ENCODE results near the gene FAM32A. TPM values are rescaled to one million over a fixed set of nuclear protein-coding genes. Genes with fewer than 3 reads are reported as not detected.

The FAM32A gene
- polyA plus RNA-seq, 3 donors = 92.2 to 245 (median 219) TPM

DNA sequence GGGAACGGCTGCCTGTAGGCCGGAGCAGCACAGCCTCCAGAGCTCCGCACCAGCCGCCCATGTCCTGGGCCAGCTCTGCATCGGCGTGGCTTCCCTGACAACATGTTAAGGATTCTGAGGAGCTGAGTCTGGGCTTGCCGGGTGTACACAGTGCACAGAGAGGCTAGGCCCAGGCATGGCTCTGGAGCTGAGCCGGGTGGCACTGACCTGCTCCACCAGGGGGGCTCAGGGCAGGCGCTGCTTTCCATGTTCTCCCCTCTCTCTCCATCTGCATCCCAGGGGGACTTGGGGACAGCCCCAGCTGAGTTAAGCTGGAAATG lies 44.1 kb downstream of the FAM32A start:
- H3K36me3 ChIP-seq (replicated peaks in 1 of 2; ENCODE audit: control insufficient read depth in 1 of 2, insufficient read depth in 2 of 2, low read length in 2 of 2) = peaks cover 94 to 99% of the 10 kb centered on the region in 2 donors
- no peak overlapping the region for H2AFZ ChIP-seq (ENCODE audit: insufficient read depth, low read depth, low read length, poor library complexity, severe bottlenecking)
- no peak overlapping the region for H3K4me2 ChIP-seq (replicated peaks; ENCODE audit: extremely low read depth, low read length, poor library complexity, severe bottlenecking)
- DNase-seq = no peak
- Mint-ChIP-seq H3K27me3 (ENCODE audit: low read depth in 3 of 3) (peaks cover 0 to 2% (median 0%) of the 10 kb centered on the region in 3 donors), H3K36me3 (peaks cover 71 to 97% of the 10 kb centered on the region in 2 donors), H3K4me3 (no peak overlapping the region), H3K4me1 (no peaks in the 10 kb centered on the region), H3K27ac (peak overlapping the region in 2 of 7 donors; percentile 52 to 62), H3K9me3 (no peaks in the 10 kb centered on the region)
- WGBS (ENCODE audit: insufficient coverage) = 94% methylated on average over 7 of the region's 9 CpGs
- no peaks in the 10 kb centered on the region for H3K27me3 ChIP-seq (ENCODE audit: control insufficient read depth in 2 of 2, insufficient read depth in 2 of 2, low read length in 2 of 2)
- no peak overlapping the region for H3K9ac ChIP-seq (ENCODE audit: insufficient read depth, low read length, poor library complexity, severe bottlenecking)
- TF ChIP-seq, protein P1, sequence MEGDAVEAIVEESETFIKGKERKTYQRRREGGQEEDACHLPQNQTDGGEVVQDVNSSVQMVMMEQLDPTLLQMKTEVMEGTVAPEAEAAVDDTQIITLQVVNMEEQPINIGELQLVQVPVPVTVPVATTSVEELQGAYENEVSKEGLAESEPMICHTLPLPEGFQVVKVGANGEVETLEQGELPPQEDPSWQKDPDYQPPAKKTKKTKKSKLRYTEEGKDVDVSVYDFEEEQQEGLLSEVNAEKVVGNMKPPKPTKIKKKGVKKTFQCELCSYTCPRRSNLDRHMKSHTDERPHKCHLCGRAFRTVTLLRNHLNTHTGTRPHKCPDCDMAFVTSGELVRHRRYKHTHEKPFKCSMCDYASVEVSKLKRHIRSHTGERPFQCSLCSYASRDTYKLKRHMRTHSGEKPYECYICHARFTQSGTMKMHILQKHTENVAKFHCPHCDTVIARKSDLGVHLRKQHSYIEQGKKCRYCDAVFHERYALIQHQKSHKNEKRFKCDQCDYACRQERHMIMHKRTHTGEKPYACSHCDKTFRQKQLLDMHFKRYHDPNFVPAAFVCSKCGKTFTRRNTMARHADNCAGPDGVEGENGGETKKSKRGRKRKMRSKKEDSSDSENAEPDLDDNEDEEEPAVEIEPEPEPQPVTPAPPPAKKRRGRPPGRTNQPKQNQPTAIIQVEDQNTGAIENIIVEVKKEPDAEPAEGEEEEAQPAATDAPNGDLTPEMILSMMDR (IDR thresholded peaks at IDR 0.05) = no peak
- peaks cover 7% of the 10 kb centered on the region for H4K20me1 ChIP-seq (ENCODE audit: insufficient read depth, low read length)
- peak overlapping the region in 1 of 2 donors; percentile 26 for H3K27ac ChIP-seq (ENCODE audit: low read depth in 1 of 2, low read length in 2 of 2)
- no peaks in the 10 kb centered on the region for H3K9me3 ChIP-seq (replicated peaks in 1 of 2; ENCODE audit: control insufficient read depth in 1 of 2, insufficient read depth in 1 of 2, low read length in 2 of 2)
- no peak overlapping the region for H3K4me3 ChIP-seq (replicated peaks in 1 of 3; ENCODE audit: low read depth in 2 of 3, low read length in 3 of 3)
- H3K4me1 ChIP-seq (ENCODE audit: control insufficient read depth in 1 of 2, insufficient read depth in 2 of 2, low read length in 2 of 2) = no peaks in the 10 kb centered on the region
- intact Hi-C loops (cut with micrococcal nuclease) = no loop called here
- peaks cover 2% of the 10 kb centered on the region for H3K79me2 ChIP-seq (ENCODE audit: insufficient read depth, low read length)

GRCh38 chr19:16232127-16232526 lies 46.9 kb downstream of the FAM32A start:
- TF ChIP-seq, protein P1 (IDR thresholded peaks at IDR 0.05) = no peak
- DNase-seq = no peak
- H3K27me3 Mint-ChIP-seq (ENCODE audit: low read depth in 3 of 3) = peaks cover 0 to 3% (median 0%) of the 10 kb centered on the region in 3 donors
- no peak overlapping the region for H3K9ac ChIP-seq (ENCODE audit: insufficient read depth, low read length, poor library complexity, severe bottlenecking)
- peaks cover 20% of the 10 kb centered on the region for H3K4me1 Mint-ChIP-seq
- H3K27ac Mint-ChIP-seq = peak overlapping the region in 4 of 7 donors; percentile 22 to 60 (median 45)
- 100% methylated on average over 13 of the region's 16 CpGs for WGBS (ENCODE audit: insufficient coverage)
- H3K4me1 ChIP-seq (ENCODE audit: control insufficient read depth in 1 of 2, insufficient read depth in 2 of 2, low read length in 2 of 2) = peaks cover 19% of the 10 kb centered on the region in 2 donors
- H2AFZ ChIP-seq (ENCODE audit: insufficient read depth, low read depth, low read length, poor library complexity, severe bottlenecking) = no peak overlapping the region
- intact Hi-C loops (cut with micrococcal nuclease) = no loop called here
- H3K36me3 ChIP-seq (replicated peaks in 1 of 2; ENCODE audit: control insufficient read depth in 1 of 2, insufficient read depth in 2 of 2, low read length in 2 of 2) = peaks cover 80 to 87% of the 10 kb centered on the region in 2 donors
- no peak overlapping the region for H3K4me3 Mint-ChIP-seq
- peaks cover 0 to 3% (median 2%) of the 10 kb centered on the region in 7 donors for H3K9me3 Mint-ChIP-seq
- H3K27me3 ChIP-seq (ENCODE audit: control insufficient read depth in 2 of 2, insufficient read depth in 2 of 2, low read length in 2 of 2) = no peaks in the 10 kb centered on the region
- H3K36me3 Mint-ChIP-seq = peaks cover 80 to 95% of the 10 kb centered on the region in 2 donors
- no peaks in the 10 kb centered on the region for H3K9me3 ChIP-seq (replicated peaks in 1 of 2; ENCODE audit: control insufficient read depth in 1 of 2, insufficient read depth in 1 of 2, low read length in 2 of 2)
- no peaks in the 10 kb centered on the region for H4K20me1 ChIP-seq (ENCODE audit: insufficient read depth, low read length)
- no peak overlapping the region for H3K4me2 ChIP-seq (replicated peaks; ENCODE audit: extremely low read depth, low read length, poor library complexity, severe bottlenecking)
- H3K79me2 ChIP-seq (ENCODE audit: insufficient read depth, low read length) = no peaks in the 10 kb centered on the region
- no peak overlapping the region for H3K4me3 ChIP-seq (replicated peaks in 1 of 3; ENCODE audit: low read depth in 2 of 3, low read length in 3 of 3)
- H3K27ac ChIP-seq (ENCODE audit: low read depth in 1 of 2, low read length in 2 of 2) = peak overlapping the region in 1 of 2 donors; percentile 3
